GM12864 (cell line): ENCODE measurements around the gene LRRC37A3.
"Not testable (repeated sequence)": the region's sequence is repeated elsewhere in the genome, so short reads cannot be mapped to it uniquely, and the experiment has no call there.

Experiments
- DNase-seq: peaks from one replicate; pipeline ENCODE4 v3.0.0-alpha.2; 2011; ENCODE audit warnings: low read depth
- H3K4me3 ChIP-seq: 2 replicates; pipeline ENCODE4 v1.5.1; 2011; ENCODE audit warnings: mild to moderate bottlenecking, low read depth, low read length, control low read depth

Gene LRRC37A3

DNA sequence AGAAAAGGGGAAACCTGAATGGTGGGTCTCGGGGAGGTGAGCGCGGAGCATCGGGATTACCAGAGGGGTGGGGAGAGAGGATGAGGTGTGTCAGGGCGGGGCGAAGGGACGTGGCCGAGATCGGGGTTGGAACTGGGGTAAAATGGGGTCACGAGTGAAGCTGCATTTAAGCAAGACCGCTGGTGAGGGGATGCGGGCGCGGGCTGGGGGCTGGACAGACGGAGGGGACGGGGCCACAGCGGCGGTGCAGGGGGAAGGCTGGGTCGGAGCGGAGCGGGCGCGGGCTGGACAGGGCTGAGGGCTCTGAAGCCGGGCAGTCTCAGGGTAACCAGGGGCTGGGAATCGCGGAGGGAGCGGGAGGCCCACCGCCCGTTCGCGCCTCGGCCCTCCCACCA, 82.7 kb downstream of the LRRC37A3 start:
- not testable (repeated sequence) for DNase-seq

DNA sequence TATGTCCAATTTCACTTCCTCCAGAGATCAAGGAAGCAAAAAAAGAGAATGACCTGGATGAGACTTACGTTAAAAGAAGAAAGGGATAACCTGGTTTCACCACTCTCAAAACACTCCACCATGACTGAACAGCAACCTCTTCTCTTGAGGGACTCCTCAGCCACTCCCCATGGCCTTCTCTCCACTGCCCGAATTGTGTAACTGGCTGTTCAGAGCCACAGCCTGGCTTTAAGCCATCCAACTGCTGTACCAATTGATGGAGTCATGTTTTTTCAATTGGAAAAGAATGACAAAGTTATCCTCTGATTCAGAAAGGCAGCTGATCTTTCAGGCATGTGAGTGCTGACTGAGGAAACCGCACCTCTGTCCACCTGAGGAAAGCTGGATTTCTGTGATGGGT, 85.2 kb downstream of the LRRC37A3 start:
- not testable (repeated sequence) for DNase-seq, H3K4me3 ChIP-seq

More for the DNA sequence above, 82.7 kb downstream of the LRRC37A3 start:
- H3K4me3 ChIP-seq: peak overlapping the region; percentile 58

DNA sequence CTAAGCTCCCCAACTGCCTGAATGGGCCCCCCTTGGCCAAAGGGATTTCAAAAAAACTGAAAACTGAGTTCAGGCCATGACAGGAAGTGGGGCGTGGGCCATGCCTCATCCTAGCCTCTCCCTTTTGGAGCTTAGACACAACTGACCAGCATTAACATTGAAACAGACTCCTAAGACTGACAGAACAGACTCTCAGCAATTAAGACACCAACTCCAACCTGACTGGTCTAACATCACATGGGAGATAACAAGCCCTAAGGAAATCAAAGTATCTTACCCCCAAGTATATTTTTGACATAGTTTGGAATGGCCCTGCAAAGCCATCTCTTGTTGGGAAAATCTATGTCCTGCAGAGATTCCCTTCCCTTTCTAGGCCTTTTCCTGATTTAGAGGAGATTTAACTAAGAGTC, 88.6 kb downstream of the LRRC37A3 start:
- DNase-seq, H3K4me3 ChIP-seq: not testable (repeated sequence)

DNA sequence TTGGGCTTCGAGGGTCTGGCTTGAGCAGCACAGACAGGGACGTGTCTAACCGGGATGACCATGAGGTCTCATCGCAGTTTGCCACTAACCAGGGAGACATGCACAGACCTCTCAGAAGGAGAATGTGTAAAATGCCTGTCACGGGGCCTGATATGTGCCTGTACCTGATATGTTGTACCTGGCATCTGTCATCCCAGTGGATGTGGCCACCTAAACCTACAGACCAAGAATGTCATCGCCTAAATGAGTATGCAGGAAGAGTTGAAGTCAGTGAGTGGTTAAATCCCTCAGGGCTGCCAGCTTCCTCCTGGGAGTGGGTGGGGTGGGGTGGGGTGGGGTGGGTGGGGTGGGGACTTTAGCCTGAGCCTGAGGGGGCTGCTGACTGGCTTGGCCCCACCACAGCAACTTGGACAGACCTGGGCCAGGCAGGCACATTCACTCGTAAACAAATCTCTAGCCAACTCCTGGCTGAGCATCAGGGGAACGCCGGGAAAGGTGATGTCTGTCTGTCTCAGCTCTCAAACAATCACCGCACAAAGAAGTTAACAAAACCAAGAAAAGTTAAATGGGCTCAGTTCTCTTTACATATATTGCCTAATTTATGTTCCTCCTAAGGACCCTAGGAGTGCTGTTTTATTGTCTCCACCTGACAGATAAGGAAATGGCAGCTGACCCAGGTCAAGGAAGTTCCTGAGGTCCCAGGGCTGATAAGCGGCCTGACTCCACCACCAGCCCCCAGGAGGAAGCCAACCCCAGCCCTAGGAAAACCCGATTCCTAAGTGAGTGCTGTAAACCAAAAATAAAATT, 89.3 kb downstream of the LRRC37A3 start:
- H3K4me3 ChIP-seq, DNase-seq: not testable (repeated sequence)

DNA sequence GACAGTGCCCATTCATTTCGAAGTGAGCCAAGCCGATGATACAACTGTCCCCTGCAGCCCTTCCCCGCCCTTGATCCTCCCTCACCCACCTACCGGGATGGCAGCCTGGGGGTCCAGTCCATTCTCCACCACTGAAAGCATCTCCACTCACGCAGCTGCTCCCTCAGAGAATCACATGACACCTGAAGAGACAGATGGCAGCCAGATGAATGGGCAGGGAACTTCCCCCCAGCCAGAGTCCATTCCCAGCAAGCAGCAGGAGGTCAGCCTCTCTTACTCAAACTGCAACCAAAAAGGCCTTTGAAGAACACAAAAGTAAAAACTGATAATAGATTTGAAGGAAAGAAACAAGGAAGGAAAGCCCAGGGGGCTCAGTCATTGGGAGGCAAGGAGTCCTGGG, 90.2 kb downstream of the LRRC37A3 start:
- not testable (repeated sequence) for H3K4me3 ChIP-seq, DNase-seq

DNA sequence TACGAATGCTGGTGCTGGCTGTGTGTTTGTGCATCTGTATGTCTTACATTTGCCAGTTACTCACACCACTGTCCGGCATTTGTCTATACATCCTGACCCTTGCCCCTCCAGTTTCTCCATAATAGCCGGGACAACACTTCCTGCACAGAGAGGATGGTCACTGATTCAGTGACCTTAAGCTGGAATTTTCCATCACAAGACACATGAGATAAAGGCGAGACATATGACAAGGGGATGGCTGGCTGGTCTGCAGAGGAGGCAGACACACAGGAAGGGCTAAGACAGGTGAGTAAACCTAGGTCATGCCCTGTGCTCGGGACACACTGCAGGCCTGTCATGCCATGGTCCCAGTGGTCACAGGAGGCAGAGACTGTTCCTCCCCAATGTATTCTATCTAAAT, 100.4 kb downstream of the LRRC37A3 start:
- DNase-seq, H3K4me3 ChIP-seq: not testable (repeated sequence)

DNA sequence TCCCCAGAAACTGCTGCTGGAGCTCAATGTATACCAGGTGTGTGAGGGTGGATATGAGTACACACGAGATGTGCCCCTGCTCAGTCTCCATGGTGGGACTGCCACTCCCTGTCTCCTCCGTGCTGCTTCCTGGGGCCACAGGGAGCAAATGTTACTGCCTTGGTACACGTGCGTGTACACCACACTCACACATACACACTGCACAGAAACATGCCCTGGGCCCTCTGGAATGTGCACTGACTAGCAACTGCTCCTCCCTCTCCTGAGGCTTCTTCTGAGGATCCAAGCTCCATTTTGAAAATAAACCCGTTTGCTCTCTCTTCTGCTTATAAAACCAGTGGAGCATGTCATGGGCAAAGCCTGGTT, 103.5 kb downstream of the LRRC37A3 start:
- not testable (repeated sequence) for DNase-seq, H3K4me3 ChIP-seq

DNA sequence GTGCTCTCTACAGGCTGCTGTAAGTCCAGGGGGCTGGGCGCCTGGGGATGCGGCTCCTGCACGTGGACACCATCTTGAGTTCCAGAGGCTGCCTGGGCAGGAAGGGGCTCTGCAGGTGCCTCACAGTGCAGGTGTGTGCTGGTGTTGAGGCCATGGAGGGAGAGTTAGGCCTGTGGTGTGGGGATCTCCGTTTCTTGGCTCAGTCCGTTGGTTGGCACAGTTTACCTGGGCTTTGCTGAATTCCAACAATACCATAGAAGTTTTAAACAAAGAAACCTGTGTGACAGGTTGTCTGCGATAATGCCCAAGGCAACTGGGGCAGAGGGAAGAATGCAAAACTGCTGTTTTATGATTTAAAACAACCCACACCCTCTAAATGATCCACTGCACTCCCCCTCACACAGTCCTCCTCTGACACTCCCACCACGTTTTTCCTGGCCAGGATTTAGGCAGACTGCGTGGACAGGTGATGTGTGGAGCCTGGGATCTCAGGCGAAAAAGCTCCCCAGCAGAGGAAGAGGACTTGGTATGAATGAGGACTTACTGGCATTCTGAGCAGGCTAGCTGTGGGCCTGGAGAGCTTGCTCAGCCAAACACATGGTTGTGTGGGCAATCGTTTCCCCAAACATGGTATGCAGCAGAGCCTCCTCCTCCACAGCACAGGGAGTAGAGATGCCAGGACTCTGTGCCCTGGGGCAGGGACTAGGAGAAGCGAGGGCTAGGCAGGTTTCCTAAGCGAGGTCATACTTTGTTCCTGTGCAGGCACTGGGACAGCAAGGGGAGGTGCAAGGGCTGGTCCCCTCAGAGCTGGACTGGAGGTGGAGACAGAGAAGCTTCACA, 104.1 kb downstream of the LRRC37A3 start:
- DNase-seq: not testable (repeated sequence)

DNA sequence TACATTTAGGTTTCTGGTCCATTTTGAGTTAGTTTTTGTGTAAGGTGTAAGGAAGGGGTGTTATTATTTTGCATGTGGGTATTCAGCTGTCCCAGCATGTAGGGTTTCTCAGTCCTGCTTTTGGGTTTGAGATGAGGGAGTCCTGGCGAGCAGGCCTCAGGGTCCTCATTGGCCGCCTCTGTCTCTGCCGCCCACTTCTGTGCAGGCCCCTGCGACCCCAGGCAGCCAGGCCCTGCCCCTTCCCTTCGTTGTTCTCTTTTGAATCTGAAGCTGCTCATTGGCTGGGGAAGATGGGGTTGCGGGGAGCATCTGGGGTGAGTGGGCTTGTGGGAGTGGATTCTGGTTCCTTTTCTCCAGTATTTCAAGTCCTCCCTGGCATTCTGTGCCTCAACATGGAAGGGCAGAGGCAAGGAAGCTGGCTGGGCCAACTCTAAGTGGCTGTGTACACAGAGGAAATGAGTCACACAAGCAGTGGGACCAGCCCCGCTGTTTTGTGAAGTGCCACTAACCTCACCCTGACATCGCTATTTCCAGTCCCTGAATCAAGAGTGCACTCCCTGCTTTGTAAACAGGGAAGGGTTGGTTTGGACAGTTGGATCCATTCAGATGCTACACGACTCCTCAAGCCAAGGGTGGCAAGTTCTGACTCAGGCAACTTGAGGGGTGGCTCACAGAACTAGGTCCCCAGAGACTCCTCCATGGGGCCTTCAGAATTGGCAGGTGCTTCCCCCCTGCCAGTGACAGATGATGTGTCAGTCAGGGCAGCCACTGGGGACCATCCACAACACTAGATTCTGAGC, 110.9 kb downstream of the LRRC37A3 start:
- DNase-seq, H3K4me3 ChIP-seq: not testable (repeated sequence)

More for the DNA sequence above, 104.1 kb downstream of the LRRC37A3 start:
- H3K4me3 ChIP-seq: not testable (repeated sequence)
